Activated naive CD4-positive, alpha-beta T cell treated with anti-CD3 and anti-CD28 coated beads, Interleukin-2, amount 50 U/mL, for 16 hours (primary cell): ENCODE results near the gene CDX1.

Experiments
- DNase-seq: peaks from one replicate; pipeline ENCODE4 v3.0.0-alpha.2; 2020

Gene CDX1

GRCh38 chr5:150146862-150147601 lies 19.5 kb upstream of the CDX1 start:
- DNase-seq, result no peak

- no peak for DNase-seq
These were observed 18.9 kb upstream of the CDX1 start for GRCh38 chr5:150147670-150148069.

DNA sequence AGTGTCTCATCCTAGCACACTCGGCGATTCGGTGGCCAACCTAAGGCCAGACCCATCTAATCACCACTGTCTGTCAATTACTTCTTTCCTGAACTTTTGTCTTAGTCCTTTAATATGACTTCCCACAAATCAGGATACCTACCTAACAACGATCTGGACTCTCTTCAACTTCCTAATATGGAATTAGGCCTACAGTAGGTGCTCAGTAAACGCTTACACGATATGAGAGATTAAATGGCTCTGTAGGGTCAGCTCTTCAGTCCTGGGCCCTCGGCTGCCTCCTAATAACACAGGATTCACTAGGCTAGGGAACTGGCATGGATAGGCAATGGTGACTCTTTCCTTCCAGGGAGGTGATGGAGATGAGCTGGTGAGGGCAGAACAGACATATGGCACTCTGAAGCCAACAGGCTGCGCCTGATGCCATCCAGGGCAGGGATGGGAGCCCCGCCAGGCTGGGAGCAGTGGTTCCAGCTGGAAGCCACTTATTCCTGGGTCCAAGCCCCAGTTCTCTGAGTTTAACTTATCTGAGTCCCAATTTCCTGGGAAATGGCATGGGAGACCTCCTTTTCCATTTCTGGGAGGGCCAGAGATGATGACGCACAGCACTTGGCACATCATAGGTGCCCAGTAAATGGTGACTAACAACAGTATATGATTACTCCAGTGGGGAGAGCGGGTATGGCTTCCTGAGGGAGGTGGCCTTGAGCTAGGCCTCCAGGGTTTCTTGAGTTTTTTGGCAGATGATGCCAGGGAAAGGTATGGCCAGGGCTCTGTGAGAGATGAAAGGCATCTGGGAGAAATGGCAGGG lies 18.3 kb upstream of the CDX1 start:
- DNase-seq, result no peak

DNA sequence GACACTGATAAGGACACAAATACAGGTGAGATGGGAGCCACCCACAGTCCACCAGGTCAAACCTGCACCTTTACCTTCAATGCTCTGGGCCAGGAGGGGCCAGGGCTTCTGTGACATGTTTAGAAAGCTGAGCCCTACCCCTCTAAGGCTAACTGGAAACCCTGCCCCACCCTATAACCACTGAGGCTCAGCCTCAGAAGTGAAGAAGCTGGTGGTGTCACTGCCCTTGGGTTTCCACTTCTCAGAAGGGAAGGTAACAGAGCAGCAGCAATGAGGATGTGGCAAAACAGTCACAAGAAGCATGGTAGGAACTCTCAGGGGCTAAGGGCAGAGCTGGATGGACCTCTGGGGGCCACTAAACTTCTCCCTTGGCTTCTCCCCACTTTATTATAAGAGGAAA lies 17.0 kb upstream of the CDX1 start:
- DNase-seq, result no peak

GRCh38 chr5:150152636-150153462 lies 13.7 kb upstream of the CDX1 start:
- no peak for DNase-seq

- no peak for DNase-seq
These were observed 13.1 kb upstream of the CDX1 start for GRCh38 chr5:150153483-150153882.

DNA sequence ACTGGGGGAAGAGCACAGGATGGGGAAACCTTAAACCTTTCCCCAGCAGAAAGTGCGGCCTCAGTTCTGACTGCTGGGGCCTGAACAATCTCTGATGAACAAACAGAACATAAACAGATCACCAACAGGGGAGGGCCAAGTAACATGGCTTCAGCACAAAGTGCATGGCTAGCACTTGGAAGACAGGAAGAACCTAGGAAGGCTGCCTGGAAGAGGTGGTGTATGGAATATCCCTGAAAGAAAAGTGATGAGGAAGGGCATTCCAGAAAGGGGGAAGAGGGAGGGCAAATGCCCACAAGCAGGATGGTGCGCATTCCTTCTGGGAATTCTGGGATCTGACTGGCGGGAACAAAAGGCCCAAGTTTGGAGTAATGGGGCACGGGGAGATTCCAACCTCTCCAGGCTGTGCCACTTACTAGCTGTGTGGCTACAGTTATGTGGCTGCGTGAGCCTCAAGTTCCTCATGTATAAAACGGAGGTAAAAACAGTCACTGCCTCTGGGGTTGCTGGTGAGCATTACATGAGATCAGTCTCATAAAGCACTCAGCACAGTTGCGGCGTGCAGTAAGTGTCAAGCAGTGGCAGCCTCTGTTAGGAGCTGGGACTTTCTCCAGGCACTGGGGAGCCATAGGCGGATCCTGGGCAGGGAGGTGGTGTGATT lies 12.5 kb upstream of the CDX1 start:
- DNase-seq, result no peak

DNA sequence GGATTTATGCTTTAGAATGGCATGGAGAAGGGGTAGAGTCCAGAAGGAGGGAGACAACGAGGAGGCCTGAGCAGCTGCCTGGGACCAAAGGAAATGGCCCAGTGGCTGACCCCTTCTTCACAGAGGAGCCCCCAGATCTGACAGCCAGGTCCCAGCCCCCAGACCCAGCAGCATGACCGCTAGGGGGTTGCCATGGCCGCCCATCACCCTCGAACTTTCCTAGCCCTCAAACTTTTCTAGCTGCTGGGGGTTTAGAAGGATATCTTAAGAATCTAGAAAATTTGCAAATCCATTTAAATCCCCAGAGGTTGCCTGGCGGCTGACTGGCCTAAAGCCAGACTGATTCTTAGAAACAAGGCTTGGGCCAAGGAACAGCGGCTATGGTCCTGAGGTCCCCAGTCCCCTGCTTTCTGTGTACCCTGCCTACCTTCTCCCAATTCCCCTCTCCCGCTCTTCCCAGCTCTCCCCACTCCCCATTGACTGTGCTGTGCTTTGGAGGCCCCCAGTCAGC lies 11.9 kb upstream of the CDX1 start:
- DNase-seq, result no peak

GRCh38 chr5:150155258-150156026 lies 11.1 kb upstream of the CDX1 start, which contains the start of gene PDGFRB:
Gene PDGFRB, minus strand, starts transcription at chr5:150155845. Its CDS starts 18,798 bp downstream, at chr5:150137047.
- DNase-seq, result peak; percentile 36

GRCh38 chr5:150156027-150156368 lies 10.6 kb upstream of the CDX1 start:
- no peak for DNase-seq

- no peak for DNase-seq
These were observed 10.0 kb upstream of the CDX1 start for GRCh38 chr5:150156540-150156939.

DNA sequence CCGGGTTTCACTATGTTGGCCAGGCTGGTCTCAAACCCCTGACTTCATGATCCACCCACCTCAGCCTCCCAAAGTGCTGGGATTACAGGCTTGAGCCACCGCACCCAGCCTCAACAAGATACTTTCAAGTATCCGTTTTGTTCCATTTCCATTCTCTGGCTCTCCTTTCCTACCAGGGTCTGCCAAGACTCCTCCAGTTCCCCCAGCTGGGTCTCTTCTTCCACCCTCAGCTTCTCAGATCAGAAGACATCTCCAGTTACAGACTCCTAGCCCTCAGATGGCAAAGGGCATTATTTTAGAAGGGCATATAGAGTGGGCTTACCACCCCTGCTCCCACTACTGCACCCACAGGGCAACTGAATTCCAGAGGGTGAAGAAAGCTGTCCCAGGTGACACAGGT lies 9.4 kb upstream of the CDX1 start:
- no peak for DNase-seq

- no peak for DNase-seq
These were observed 8.2 kb upstream of the CDX1 start for GRCh38 chr5:150158170-150158949.

DNA sequence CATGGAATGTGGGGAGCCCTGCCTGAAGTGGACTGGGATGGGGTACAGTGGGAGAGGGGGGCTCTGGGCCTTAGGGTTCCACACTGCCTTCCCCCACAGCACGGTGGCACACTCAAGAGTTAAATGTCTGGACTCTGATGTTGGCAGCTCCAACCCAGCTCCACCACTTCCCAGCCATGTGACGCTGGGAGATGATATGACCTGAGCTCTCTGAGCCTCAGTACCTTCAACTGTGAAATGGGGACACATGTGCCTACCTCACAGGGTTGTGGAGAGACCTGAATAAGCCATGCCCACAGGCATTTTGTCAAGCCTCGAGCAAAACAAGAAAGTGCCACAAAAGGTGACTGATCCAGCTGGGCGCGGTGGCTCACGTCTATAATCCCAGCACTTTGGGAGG lies 7.5 kb upstream of the CDX1 start:
- no peak for DNase-seq

DNA sequence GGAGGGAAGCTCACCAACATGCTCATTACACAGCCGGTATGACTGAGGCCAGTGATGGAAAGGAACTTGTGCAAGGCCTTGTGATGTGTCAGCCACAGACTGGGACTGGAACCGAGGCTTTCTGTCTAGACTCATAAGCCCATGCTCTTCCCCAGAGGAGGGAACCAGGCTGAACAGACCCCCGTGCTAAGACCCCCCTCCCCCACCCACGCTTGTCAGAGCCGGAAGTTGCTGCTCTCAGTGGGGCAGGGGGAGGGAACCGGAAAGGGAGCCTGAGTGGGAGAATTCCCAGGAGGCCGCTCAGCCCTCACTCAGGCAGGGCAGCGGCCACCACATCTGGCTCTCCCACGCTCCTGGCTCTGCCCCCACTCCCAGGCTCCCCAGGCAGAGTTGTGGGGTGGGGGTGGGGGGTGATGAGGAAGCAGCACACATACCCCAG lies 6.8 kb upstream of the CDX1 start:
- DNase-seq, result no peak

- no peak for DNase-seq
These were observed 6.0 kb upstream of the CDX1 start for GRCh38 chr5:150160448-150161081.

DNA sequence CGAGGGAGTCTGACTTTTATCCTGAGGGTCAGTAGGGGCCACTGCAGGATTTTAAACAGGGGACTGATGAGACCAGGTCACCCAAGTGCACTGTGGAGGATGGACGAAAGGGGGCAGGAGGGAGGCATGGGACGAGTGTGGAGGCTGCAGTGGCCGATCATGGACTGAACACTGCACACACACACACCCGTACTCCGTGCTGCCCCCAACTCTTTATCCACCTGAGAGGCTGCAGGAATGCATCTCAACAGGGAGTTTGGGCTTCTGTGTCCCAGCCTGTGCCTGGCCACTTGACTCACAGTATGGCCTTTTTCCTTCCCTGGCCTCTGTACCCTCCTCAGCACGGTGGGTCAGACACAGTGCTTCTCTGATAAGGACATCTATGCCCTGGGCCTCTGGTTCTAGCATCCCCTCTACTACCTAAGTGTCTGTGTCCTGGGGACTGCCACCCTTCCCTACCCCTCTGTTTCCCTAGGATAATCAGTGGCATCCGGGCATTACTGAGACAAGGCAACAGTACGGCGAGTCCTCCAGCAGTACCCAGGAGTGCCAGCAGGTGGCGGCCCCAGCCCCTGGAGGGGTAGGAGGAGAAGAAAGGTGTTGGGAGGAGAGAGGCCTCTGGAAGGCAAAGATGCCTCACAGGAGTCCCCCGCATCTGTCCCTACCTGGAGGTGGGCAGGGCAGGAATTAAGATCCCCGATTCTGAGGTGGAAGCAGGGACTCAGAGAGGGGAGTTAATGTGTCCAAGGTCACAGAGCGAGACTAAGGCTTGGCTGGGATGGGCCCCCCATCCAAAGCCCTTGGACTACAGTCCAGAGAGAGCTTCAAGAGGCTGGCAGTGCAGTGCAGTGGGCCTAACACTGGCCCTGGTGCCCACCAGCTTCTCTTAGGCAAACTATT lies 5.1 kb upstream of the CDX1 start:
- peak; percentile 77 for DNase-seq

- no peak for DNase-seq
These were observed 4.5 kb upstream of the CDX1 start for GRCh38 chr5:150162142-150162513.

DNA sequence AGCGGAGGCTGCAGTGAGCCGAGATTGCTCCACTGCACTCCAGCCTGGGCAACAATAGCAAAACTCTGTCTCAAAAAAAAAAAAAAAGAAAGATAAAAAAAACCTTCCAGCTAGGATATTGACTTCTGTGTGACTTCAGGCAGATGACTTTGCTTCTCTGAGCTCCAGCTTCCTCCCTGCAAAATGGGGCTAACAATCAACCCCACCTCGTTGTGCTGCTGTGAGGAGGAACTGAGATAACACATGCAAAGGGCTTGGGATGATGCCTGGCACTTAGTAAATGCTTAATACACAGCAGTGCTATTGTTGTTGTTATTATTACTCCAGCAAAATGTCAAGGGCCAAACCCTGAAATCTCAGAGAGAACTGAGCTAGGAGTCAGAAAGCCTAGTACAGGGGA lies 3.5 kb upstream of the CDX1 start:
- no peak for DNase-seq
